RWPE2 (cell line): Measurements from ENCODE around the gene EEF1E1.

Experiments used
- ATAC-seq: fragments of 200-7000 bp; cut with Tn5 transposase; 3 replicates; pipeline ENCODE4 v1.9.1; 2021; ENCODE audit warnings: low read depth
- DNase-seq: peaks from one replicate; pipeline ENCODE4 v3.0.0-alpha.2; 2020; ENCODE audit warnings: low spot score
- H3K27ac ChIP-seq: fragments of 450-650 bp; 2 replicates; pipeline ENCODE4 v1.5.1; 2017; ENCODE audit warnings: mild to moderate bottlenecking; ENCODE audit not compliant: poor library complexity, severe bottlenecking
- H3K27me3 ChIP-seq: fragments of 250-450 bp; sonication (Bioruptor Pico); 2 replicates; pipeline ENCODE4 v1.5.1; 2021; ENCODE audit warnings: mild to moderate bottlenecking, moderate library complexity; ENCODE audit not compliant: insufficient read depth, poor library complexity, severe bottlenecking
- H3K36me3 ChIP-seq: fragments of 250-450 bp; sonication (Bioruptor Pico); 2 replicates; pipeline ENCODE4 v1.5.1; 2020; ENCODE audit warnings: low read depth, mild to moderate bottlenecking, moderate library complexity
- H3K4me1 ChIP-seq: fragments of 250-450 bp; sonication (Bioruptor Pico); 2 replicates; pipeline ENCODE4 v1.5.1; 2021; ENCODE audit warnings: mild to moderate bottlenecking, moderate library complexity; ENCODE audit not compliant: insufficient read depth, poor library complexity, severe bottlenecking
- H3K4me3 ChIP-seq: fragments of 250-450 bp; sonication (Bioruptor Pico); 2 replicates; pipeline ENCODE4 v1.5.1; 2021; ENCODE audit warnings: mild to moderate bottlenecking, moderate library complexity; ENCODE audit not compliant: severe bottlenecking
- H3K9me3 ChIP-seq: fragments of 250-450 bp; sonication (Bioruptor Pico); 2 replicates; pipeline ENCODE4 v1.5.1; 2021; ENCODE audit warnings: mild to moderate bottlenecking, moderate library complexity; ENCODE audit not compliant: severe bottlenecking
- CTCF ChIP-seq: fragments of 450-650 bp; IDR thresholded peaks from one replicate; pipeline ENCODE4 v1.5.1; 2017; ENCODE audit warnings: mild to moderate bottlenecking, moderate library complexity; ENCODE audit not compliant: poor library complexity, severe bottlenecking

Gene EEF1E1

GRCh38 chr6:8063761-8064637, 38.3 kb downstream of the EEF1E1 start, which contains the start of gene BLOC1S5:
Gene BLOC1S5, minus strand, starts transcription at chr6:8064389. Its CDS starts 13 bp downstream, at chr6:8064376.
- peak; percentile 95 for DNase-seq
- Histone ChIP-seq H3K27me3 (no peaks in the 10 kb centered on the region), H3K27ac (peak within 1 kb of the TSS; percentile 49), H3K36me3 (peaks cover 27% of the 10 kb centered on the region), H3K9me3 (no peaks in the 10 kb centered on the region), H3K4me3 (peak within 1 kb of the TSS; percentile 74), H3K4me1 (peaks cover 8% of the 10 kb centered on the region)
- peak; percentile 19 for TF ChIP-seq CTCF
- ATAC-seq, result peak; percentile 94

GRCh38 chr6:8061736-8062135, 40.6 kb downstream of the EEF1E1 start:
- no peaks in the 10 kb centered on the region for H3K27me3 ChIP-seq
- TF ChIP-seq CTCF, result no peak
- no peak for DNase-seq
- H3K36me3 ChIP-seq, result peaks cover 31% of the 10 kb centered on the region
- ATAC-seq, result no peak
- H3K4me1 ChIP-seq, result peaks cover 8% of the 10 kb centered on the region
- no peaks in the 10 kb centered on the region for H3K9me3 ChIP-seq
- no peak overlapping the region for H3K27ac ChIP-seq
- H3K4me3 ChIP-seq, result no peak overlapping the region

- TF ChIP-seq CTCF, result no peak
Observed at GRCh38 chr6:8060346-8060745, 42.0 kb downstream of the EEF1E1 start.

GRCh38 chr6:8059129-8059528, 43.2 kb downstream of the EEF1E1 start:
- Histone ChIP-seq H3K36me3 (peaks cover 36% of the 10 kb centered on the region), H3K27ac (no peak overlapping the region)
- DNase-seq, result no peak

More at GRCh38 chr6:8060346-8060745, 42.0 kb downstream of the EEF1E1 start:
- no peak for ATAC-seq
- H3K4me3 ChIP-seq, result no peak overlapping the region
- DNase-seq, result no peak
- no peaks in the 10 kb centered on the region for H3K9me3 ChIP-seq
- no peak overlapping the region for H3K27ac ChIP-seq
- peaks cover 8% of the 10 kb centered on the region for H3K4me1 ChIP-seq
- H3K36me3 ChIP-seq, result peaks cover 31% of the 10 kb centered on the region
- H3K27me3 ChIP-seq, result no peaks in the 10 kb centered on the region

More at GRCh38 chr6:8059129-8059528, 43.2 kb downstream of the EEF1E1 start:
- no peak for ATAC-seq
- peak; percentile 61 for TF ChIP-seq CTCF
- Histone ChIP-seq H3K9me3 (no peaks in the 10 kb centered on the region), H3K4me3 (no peak overlapping the region), H3K27me3 (no peaks in the 10 kb centered on the region), H3K4me1 (peaks cover 4% of the 10 kb centered on the region)
